Stimulated activated CD4-positive, alpha-beta T cell treated with anti-CD3 and anti-CD28 coated beads, Interleukin-15, amount 100 ng/mL, for 24 hours (primary cell): ENCODE data around the gene BSN.

Experiments
- DNase-seq: peaks from one replicate; pipeline ENCODE4 v3.0.0-alpha.2; 2020

BSN gene

DNA sequence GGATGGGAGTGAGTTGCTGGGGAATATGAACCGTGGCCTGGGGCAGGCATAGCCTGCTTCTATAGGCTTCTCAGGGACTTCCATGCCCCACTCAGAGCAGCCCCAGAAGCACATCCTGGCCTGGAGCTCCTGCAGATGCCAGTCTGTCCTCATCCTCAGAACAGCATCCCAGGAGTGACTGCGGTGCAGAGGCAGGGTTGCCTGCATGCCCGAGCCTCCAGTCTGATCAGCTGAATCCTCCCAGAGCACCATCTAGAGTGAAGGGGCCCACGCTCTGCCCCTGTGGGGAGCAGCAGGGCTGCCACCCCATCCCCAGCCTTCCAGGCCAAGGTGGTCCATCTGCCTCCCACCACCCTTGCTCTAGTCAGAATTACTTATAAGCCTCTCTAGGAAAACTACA lies 75.2 kb downstream of the BSN start:
- DNase-seq, result no peak

DNA sequence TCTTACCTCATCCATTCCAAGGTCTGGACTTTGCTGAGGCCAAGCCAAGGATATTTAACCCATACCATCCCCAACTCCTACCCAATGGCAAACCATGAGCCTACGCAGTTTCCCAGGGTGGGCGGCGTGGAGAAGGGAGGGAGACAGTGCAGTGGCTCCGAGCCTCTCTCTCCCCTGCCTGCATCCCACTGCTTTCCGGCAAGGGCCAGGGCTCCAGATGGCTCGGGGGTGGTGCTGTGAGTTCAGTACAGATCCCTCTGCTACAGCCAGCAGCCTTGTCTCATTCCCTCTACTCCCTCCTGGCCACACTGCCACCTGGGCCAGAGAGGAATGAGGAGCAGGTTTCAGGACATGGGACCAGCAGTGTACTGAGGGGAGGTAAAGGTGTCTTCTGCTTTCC lies 75.6 kb downstream of the BSN start:
- no peak for DNase-seq

DNA sequence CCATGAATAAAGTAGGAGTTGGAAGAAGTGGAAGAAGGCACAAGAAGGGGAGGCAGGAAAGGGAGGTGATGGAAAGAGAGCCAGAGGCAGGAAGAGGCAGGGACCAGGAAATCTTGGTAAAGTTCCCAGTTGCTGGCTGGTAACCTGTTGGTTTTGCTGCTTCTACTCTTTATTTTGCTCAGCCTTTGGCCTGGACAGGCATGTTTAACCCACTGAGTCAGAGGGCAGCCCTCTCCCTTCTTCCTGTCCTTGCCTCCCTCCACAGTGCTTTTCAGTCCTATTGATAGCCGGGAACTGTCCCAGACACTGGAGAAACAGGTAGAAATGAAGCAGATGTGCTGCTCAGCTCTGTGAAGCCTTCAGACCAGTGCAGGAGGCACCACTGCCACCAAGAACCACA lies 76.5 kb downstream of the BSN start:
- DNase-seq, result no peak

DNA sequence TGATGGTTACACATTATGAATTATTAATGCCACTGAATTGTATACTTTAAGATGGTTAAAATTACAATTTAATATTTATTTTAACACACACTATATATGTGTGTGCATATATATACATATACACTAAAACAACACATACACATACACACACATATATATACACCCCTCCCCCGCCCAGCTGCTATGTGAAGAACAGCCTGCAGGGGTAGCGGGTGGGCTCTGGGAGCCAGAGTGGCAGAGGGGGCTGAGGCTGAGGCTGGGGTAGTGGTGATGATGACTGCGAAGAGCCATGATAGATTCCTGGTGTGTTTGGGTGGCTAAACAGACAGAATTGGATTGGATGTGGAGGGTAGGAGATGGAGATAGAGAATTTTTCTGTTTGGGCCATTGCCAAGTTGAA lies 80.5 kb downstream of the BSN start:
- no peak for DNase-seq

DNA sequence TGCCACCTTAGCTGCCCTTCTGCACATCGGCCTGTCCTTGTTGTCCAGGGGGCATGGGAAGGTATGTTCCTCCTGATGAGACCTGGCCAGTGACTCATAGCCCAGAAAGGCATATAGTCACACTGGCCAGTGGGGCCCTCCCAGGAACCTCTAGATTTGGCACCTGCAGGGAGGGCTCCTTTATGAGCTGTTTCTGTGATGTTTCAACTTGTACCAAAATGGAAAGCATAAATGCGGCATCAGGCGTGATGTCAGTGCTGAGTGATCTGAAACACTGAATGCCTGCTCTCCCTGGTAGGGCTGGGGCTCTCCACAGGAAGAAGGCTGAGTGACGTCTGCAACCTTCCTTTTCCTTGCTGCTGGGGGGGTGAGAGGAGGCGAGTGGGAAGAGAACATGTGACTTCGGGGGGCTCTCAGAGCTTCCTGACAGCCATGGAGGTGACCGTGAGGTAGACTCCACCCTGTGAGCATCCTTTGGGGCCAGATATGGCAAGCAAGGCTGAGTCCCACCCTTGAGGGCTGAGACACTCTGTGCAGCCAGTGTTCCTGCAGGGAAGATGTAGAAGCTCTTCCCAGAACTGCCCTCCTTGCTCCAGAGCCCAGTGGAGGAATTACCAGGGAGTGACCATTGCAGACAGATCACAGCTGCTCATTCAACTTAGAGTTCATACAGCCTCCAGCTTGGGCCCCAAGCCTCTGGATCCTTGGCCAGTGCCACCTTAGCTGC lies 82.8 kb downstream of the BSN start:
- no peak for DNase-seq

DNA sequence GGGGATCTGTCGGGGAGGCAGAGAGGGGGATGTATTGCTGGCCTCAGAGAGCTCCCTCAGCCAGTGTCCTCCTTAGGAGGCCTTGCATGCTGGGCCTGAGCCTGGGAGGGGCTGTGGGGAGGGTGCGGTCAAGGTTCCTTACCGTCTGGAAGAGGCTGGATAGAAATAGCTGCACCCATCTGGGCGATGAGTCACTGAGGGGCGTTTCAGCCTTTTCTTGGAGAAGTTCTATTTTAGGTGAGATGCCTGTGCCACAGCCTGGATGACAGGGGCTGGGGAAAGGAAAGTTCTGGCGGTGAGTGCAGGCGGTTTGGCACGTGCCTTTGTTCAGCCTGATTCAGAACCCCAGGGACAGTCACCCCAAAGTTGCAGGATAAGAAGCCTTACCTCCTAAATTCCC lies 84.2 kb downstream of the BSN start:
- no peak for DNase-seq

DNA sequence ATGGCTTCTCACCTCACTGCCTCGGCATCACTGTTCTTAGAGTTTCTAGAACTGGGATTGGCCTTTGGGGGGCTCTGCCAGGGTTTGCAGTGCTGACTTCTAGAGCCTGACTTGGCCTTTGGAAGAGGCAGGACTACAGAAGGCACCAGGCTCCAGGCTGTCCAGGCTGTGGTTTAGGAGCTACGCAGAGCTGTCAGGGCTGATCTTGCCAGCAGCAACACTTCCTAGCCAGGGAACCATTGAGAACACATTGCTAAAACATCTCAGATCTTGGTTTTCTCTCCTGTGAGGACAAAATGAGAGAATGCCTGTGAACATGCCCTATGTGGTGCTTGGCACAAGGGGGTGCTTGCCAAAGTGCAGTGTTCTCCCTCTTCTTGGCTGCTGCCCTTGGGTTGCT lies 85.3 kb downstream of the BSN start:
- no peak for DNase-seq

DNA sequence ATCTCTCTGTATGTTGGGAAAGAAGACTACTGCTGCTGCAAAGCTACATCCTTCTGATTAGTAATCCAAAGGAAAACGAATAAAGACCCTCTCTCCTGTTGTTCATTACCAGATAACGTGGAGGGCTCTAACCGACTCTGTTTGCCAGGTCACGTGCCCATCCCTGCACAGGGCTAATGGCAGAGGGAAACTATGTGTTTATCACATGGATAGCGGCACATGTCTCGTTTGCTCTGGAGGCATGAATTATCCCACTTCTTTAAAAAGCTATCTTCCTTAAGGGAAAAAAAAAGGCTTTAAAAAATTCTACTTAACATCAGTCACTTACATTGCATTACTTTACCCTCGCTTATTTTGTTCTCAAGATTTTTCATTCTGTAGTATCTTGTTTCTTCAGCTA lies 87.0 kb downstream of the BSN start:
- no peak for DNase-seq

DNA sequence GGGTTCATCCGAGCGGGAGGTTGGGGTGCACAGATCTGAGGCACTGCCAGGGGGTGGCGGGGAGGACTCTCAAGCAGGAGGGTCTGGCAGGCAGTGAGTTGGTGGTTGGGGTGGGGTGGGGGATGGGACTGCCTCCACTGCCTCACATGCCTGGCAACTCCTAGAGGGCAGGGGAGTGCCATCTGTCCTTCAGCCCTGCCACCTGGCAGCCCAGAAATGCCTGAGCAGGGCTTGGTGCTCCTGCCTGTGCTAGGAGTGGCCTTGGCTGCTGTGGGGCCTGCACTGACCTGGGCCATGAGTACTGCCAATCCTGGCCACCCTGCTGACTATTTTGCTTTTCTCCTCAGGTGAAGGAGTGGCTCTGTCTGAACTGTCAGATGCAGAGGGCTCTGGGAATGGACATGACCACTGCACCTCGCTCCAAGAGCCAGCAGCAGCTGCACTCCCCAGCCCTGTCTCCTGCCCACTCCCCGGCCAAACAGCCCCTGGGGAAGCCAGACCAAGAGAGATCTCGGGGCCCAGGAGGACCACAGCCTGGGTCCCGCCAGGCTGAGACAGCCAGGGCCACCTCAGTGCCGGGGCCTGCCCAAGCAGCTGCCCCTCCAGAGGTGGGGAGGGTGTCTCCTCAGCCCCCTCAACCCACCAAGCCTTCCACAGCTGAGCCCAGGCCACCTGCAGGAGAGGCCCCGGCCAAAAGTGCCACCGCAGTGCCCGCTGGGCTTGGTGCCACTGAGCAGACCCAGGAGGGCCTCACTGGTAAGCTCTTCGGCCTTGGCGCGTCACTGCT lies 87.8 kb downstream of the BSN start:
- no peak for DNase-seq

DNA sequence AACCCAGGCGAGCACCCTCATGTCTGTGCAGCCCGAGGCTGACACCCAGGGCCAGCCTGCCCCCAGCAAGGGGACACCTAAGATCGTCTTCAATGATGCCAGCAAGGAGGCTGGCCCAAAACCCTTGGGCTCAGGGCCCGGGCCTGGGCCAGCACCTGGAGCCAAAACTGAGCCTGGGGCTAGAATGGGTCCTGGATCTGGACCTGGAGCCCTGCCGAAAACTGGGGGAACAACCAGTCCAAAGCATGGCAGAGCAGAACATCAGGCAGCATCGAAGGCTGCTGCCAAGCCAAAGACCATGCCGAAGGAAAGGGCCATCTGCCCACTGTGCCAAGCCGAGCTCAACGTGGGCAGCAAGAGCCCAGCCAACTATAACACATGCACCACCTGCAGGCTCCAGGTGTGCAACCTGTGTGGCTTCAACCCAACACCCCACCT lies 88.5 kb downstream of the BSN start:
- DNase-seq, result no peak

DNA sequence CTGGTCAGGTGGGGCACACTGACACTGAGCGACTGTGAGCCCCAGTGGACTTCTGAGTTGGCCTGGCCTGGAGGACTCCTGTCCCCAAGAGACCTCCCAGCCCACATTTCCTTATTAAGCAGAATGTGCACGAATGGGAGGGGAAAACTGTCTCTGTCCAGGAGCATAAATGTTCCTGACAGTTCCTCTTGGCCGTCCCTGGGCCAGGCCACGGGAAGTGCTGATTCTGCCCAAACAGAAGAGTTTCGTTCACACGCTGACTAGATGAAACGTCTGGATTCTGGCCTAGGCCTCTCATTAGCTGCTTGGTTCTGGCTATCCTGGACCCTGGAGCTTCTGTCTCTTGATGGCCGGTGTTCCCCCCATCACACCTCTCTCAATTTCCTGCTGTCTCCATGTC lies 90.4 kb downstream of the BSN start:
- DNase-seq, result no peak

DNA sequence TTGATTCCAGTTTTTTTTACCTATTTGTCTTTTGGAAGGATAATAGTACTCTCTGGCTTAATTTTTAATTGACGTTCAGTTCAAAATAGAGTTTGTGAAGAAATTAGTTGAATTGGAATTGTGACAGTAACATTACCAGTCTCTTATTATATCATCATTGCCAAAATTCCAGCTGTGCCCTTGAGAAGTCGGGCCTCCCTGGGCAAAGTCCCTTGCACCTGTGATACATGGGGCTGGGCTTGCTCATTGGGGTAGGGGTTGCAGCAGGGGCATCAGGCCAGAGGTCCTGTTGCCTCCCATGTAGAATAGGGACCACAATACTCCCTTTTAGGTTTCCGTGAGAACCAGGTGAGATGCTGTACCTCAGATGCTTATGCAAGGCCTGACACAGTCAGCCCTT lies 92.0 kb downstream of the BSN start:
- no peak for DNase-seq

DNA sequence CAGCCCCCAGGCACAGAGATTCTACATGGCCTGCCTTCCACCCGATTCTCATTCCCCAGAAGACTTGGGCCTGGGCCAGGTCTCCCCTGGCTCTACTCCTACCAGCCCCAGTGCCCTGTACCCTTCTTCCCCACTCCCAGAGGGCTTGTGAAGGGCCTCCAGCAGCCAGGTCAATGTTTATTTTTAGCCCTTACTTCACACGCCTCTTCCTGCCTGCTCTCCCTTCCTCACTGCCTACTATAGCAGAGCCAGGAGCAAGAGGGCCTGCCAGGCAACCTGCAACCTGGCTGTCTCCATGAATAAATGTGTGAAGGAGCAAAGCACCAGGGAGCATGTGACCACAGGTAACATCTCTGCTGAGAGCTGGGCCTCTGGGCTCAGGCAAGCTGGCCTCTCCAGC lies 93.5 kb downstream of the BSN start:
- DNase-seq, result no peak

DNA sequence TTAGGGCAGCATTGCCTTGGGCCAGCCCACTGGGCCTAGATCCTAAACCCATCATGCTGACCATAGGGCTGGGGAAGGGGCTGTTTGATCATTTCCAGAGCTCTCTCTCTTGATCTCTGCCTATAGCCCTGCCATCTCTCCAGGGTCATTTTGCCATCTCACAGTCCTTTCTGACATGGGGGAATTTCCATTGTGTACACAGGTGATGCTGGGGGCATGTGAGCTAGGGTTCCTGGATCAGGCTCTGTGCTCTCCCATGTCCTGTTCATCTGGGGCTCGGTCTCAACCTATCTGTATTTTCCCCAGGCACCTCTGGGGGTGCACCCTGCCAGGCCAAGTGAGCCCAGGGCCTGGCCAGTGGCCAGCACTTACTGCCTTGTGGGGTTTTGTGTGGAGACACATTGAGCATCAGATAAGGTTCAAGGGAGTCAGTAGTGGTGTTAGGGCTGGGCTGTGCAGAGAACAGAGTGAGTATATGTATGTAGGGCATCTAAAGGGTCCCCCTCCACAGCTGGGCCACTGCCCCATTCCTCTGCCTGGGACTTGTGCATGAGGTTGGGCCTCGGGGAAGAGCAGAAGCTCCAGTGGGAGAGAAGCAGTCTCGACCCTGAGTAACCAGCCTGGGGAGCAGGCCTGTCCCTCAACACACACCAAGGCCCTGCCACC lies 94.2 kb downstream of the BSN start:
- DNase-seq, result no peak

DNA sequence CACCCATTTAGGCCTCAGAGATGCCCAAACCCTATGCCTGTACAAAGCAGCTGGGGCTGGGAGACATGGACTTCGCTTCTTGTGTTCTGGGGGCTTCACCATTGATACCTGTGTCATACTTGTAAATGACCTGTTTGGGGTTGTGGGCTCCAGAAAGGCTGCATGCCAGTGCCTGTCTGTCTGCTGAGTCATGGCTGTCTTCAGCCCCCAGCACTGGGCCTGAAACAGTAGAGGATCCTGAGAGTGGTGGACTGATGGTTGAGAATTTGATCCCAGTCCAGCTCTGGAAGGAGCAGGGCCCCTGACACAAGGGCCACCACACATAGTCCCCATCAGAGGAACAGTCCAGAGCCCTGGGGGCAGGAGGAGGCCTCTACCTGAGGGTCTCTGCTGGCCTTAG lies 95.3 kb downstream of the BSN start:
- DNase-seq, result no peak

DNA sequence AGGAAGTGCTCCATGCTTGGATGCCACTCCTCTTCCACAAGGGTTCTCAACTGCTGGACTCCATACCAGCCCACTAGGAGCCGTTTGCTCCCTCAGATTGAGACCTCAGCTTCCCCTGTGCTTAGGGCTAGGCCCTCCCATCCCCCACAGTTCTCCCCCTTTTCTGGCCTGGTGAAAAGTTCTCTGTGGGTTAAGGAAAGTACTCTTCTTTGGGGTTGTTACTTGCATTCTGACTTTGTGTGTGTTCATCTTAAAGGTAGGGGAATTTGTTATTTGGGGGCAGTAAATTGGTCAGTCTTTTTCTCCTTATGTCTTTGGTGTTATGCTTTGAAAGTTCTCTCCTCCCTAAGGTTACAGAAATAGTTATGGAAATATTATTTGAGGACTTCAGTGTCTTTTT lies 95.9 kb downstream of the BSN start:
- DNase-seq, result no peak

DNA sequence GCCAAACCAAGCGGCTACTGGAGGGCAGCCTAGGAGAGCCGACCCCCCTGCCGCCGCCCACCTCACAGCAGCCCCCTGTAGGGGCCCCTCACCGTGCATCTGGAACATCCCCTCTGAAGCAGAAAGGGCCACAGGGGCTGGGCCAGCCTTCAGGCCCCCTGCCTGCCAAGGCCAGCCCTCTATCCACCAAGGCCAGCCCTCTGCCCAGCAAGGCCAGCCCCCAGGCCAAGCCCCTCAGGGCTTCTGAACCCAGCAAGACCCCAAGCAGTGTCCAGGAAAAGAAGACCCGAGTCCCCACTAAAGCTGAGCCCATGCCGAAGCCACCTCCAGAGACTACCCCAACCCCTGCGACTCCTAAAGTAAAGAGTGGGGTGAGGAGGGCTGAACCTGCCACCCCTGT lies 96.4 kb downstream of the BSN start:
- no peak for DNase-seq

DNA sequence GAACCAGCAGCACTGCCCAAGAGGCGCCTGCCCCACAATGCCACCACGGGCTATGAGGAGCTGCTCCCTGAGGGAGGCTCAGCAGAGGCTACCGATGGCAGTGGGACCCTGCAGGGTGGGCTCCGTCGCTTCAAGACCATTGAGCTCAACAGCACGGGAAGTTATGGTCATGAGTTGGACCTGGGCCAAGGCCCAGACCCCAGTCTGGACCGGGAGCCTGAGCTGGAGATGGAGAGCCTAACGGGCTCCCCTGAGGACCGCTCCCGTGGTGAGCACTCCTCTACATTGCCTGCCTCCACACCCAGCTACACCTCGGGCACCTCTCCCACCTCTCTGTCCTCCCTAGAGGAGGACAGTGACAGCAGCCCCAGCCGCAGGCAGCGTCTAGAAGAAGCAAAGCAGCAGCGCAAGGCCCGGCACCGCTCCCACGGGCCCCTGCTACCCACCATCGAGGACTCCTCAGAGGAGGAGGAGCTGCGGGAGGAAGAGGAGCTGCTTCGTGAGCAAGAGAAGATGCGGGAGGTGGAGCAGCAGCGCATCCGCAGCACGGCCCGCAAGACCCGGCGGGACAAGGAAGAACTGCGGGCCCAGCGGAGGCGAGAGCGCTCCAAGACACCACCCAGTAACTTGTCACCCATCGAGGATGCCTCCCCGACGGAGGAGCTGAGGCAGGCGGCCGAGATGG lies 98.1 kb downstream of the BSN start:
- no peak for DNase-seq

DNA sequence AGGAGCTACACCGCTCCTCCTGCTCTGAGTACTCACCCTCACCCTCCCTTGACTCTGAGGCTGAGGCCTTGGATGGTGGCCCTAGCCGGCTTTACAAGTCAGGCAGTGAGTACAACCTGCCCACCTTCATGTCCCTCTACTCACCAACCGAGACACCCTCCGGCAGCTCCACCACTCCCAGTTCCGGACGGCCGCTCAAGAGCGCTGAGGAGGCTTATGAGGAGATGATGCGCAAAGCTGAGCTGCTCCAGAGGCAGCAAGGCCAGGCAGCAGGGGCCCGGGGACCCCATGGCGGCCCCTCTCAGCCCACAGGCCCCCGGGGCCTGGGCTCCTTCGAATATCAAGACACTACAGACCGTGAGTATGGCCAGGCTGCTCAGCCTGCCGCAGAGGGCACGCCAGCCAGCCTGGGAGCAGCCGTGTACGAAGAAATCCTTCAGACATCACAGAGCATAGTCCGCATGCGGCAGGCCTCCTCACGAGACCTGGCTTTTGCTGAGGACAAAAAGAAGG lies 98.7 kb downstream of the BSN start:
- no peak for DNase-seq

DNA sequence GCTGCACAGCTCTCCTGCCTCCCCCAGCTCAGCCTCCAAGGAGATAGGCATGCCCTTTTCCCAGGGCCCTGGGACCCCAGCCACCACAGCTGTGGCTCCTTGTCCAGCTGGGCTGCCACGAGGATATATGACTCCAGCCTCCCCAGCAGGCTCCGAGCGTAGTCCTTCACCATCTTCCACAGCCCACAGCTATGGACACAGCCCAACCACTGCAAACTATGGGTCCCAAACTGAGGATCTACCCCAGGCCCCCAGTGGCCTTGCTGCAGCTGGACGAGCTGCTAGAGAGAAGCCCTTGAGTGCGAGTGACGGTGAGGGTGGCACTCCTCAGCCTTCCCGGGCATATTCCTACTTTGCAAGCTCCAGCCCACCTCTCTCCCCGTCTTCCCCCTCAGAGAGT lies 99.3 kb downstream of the BSN start:
- DNase-seq, result no peak

DNA sequence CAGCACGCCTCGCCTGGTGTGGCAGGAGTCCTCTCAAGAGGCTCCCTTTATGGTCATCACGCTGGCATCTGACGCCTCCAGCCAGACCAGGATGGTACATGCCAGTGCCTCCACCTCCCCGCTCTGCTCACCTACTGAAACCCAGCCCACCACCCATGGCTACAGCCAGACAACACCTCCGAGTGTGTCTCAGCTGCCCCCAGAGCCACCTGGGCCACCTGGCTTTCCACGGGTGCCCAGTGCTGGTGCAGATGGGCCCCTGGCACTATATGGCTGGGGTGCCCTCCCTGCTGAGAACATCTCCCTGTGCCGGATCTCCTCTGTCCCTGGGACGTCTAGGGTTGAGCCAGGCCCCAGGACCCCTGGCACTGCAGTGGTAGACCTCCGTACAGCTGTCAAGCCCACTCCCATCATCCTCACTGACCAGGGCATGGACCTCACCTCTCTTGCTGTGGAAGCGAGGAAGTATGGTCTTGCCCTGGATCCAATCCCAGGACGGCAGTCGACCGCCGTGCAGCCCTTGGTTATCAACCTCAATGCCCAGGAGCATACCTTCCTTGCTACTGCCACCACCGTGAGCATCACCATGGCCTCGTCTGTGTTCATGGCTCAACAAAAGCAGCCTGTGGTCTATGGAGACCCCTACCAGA lies 100.0 kb downstream of the BSN start:
- DNase-seq, result no peak

DNA sequence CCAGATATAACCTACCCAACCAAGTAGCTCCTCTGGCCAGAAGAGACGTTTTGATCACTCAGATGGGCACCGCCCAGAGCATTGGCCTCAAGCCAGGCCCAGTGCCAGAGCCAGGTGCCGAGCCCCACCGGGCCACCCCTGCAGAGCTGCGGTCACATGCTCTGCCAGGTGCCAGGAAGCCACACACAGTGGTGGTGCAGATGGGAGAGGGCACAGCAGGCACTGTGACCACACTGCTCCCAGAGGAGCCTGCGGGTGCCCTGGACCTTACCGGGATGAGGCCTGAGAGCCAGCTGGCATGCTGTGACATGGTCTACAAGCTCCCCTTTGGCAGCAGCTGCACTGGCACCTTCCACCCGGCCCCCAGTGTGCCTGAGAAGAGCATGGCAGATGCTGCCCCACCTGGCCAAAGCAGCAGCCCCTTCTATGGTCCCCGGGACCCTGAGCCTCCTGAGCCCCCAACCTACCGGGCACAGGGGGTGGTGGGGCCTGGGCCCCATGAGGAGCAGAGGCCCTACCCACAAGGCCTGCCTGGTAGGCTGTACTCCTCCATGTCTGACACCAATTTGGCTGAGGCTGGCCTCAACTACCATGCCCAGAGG lies 100.8 kb downstream of the BSN start:
- DNase-seq, result no peak
